Suprapubic skin (tissue), 4 donors: Measurements from ENCODE around the gene COPA. TPM values are rescaled to one million over a fixed set of nuclear protein-coding genes. Genes with fewer than 3 reads are reported as not detected.

Source experiments
- DNase-seq, 2 donors: peaks; one replicate each; pipeline ENCODE4 v3.0.0-alpha.2; 2019; ENCODE audit warnings: low spot score in 2 of 2
- H3K27ac ChIP-seq: fragments of 200-600 bp; sonication (generic); one replicate; pipeline ENCODE4 v1.5.1; 2019
- H3K27me3 ChIP-seq: fragments of 200-600 bp; sonication (generic); one replicate; pipeline ENCODE4 v1.5.1; 2019
- H3K36me3 ChIP-seq: fragments of 200-600 bp; sonication (generic); one replicate; pipeline ENCODE4 v1.5.1; 2019
- H3K4me1 ChIP-seq: fragments of 200-600 bp; sonication (generic); one replicate; pipeline ENCODE4 v1.5.1; 2019
- H3K4me3 ChIP-seq: fragments of 200-600 bp; sonication (generic); one replicate; pipeline ENCODE4 v1.5.1; 2019; ENCODE audit warnings: mild to moderate bottlenecking
- H3K9me3 ChIP-seq: fragments of 200-600 bp; sonication (generic); one replicate; pipeline ENCODE4 v1.5.1; 2019
- EP300 ChIP-seq: sonication (generic); formaldehyde crosslinking; IDR thresholded peaks from one replicate; pipeline ENCODE4 v1.6.1; 2017; ENCODE audit warnings: antibody characterized with exemption
- POLR2A ChIP-seq, 2 donors: fragments of 450-650 bp; IDR thresholded peaks; one replicate each; pipeline ENCODE4 v1.6.1; 2017; ENCODE audit warnings: antibody characterized with exemption in 2 of 2, mild to moderate bottlenecking in 2 of 2, moderate library complexity in 2 of 2
- POLR2AphosphoS5 ChIP-seq, 3 donors: sonication (generic); formaldehyde crosslinking; IDR thresholded peaks; one replicate each; pipeline ENCODE4 v1.6.1; 2017; ENCODE audit warnings: antibody characterized with exemption in 3 of 3
- WGBS: methylation state at CpG from one replicate; pipeline ENCODE4 v1.1.5; 2018; 5-methylcytosine and 5-hydroxymethylcytosine counted together
- total RNA-seq, 4 donors: library from RNA; depleted of rRNA; stranded (reverse); fragments of >200 nt; gene quantifications; one replicate each; pipeline ENCODE4 v1.1.0, GENCODE V29; 2016
- TF ChIP-seq, protein P1 (sequence below), 2 donors: fragments of 200-600 bp in 1 of 2; fragments of 450-650 bp in 1 of 2; sonication (generic) in 1 of 2; IDR thresholded peaks; one replicate each; pipeline ENCODE4 v1.5.1; 2016 to 2019; ENCODE audit warnings: antibody characterized with exemption in 2 of 2, mild to moderate bottlenecking in 1 of 2, moderate library complexity in 1 of 2

COPA gene
- total RNA-seq, 4 donors from 2014 or later, result 62.5 to 92.9 (median 87.2) TPM

DNA sequence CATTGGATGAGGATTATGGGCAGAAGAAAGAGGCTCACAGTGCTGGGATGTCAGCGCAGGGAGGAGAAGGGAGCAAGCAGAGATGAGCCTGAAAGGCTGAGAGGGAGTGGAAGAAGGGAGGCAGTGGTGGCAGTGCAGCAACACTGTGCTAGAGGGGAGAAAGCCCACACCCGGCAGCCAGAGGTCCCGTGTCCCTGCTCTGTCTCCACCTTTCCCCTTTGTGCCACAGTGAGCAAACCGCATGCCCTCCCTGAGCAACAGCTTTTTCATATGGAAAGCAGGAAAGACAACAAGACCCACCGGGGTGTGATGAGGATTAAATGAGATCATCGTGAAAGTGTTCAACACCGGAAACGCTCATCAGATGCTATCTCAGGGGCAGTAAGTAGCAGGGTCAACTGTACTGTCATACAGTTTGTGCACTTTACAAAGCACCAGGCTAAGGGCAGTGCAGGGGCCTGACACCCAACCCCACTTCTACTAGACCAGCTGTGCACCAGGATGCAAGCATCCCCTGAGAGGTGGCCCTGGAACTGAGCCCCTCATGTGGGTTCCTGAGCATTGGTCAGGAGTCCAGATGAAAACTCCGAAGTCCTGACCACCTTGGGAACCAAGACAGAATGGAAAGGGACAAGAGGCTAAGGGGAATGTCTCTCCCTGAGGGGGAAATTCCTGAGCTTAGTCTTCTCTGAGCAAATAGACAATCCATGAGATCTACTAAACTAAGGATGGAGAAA lies 32.9 kb upstream of the COPA start:
- H3K36me3 ChIP-seq, result no peaks in the 10 kb centered on the region
- 33% methylated on average over 9 of the region's 9 CpGs for WGBS
- no peak for TF ChIP-seq POLR2AphosphoS5 (IDR thresholded peaks at IDR 0.05)
- TF ChIP-seq, protein P1, sequence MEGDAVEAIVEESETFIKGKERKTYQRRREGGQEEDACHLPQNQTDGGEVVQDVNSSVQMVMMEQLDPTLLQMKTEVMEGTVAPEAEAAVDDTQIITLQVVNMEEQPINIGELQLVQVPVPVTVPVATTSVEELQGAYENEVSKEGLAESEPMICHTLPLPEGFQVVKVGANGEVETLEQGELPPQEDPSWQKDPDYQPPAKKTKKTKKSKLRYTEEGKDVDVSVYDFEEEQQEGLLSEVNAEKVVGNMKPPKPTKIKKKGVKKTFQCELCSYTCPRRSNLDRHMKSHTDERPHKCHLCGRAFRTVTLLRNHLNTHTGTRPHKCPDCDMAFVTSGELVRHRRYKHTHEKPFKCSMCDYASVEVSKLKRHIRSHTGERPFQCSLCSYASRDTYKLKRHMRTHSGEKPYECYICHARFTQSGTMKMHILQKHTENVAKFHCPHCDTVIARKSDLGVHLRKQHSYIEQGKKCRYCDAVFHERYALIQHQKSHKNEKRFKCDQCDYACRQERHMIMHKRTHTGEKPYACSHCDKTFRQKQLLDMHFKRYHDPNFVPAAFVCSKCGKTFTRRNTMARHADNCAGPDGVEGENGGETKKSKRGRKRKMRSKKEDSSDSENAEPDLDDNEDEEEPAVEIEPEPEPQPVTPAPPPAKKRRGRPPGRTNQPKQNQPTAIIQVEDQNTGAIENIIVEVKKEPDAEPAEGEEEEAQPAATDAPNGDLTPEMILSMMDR (IDR thresholded peaks at IDR 0.05), result no peak
- TF ChIP-seq POLR2A (IDR thresholded peaks at IDR 0.05), result no peak
- no peak for TF ChIP-seq EP300
- H3K4me1 ChIP-seq, result peaks cover 13% of the 10 kb centered on the region
- H3K9me3 ChIP-seq, result no peaks in the 10 kb centered on the region
- H3K27me3 ChIP-seq, result no peaks in the 10 kb centered on the region
- H3K27ac ChIP-seq, result peak overlapping the region; percentile 36
- no peak overlapping the region for H3K4me3 ChIP-seq
- DNase-seq, result no peak

DNA sequence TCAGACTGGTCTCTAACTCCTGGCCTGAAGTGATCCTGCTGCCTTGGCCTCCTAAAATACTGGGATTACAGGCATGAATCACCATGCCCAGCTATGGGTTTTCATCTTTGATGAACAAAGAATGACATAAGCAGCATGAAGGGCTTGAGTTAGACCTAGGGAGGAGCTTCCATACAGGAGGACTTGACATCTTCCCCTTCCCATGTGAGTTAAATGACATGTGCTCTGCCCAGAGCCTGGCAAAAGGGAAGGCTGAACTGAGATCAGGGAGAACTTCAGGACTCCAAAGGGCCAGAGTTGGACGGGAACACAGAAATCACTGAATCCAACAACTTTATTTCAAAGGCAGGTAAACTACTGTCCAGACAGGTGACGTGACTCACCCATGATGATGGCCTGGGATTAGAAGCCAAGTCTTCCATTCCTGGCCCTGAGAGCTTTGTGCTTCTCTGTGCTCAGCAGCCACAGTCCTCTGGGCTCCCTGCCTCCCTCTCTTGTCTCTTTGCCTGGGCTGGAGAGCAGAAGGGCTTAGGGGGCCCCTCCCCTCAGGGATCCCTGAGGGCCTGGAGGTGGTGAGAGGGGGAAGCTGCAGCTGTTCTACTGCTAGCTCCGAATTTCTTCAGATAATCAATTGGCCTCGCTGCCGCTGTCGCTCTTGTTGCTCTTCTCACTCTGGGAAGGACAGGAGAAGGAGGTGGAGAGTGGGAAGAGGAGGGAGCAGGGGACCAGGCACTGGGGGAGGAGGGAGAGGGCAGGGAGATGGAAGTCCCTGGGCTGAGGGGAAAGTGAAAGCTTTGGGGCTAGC lies 31.5 kb upstream of the COPA start:
- Histone ChIP-seq H3K36me3 (no peaks in the 10 kb centered on the region), H3K27ac (peak overlapping the region; percentile 27), H3K27me3 (no peaks in the 10 kb centered on the region), H3K4me1 (peaks cover 13% of the 10 kb centered on the region), H3K4me3 (no peak overlapping the region), H3K9me3 (no peaks in the 10 kb centered on the region)
- TF ChIP-seq EP300 (no peak), POLR2A (IDR thresholded peaks at IDR 0.05) (no peak), POLR2AphosphoS5 (IDR thresholded peaks at IDR 0.05) (no peak)
- TF ChIP-seq, protein P1 (IDR thresholded peaks at IDR 0.05), result no peak
- WGBS, result 64% methylated on average over 6 of the region's 6 CpGs
- no peak for DNase-seq

DNA sequence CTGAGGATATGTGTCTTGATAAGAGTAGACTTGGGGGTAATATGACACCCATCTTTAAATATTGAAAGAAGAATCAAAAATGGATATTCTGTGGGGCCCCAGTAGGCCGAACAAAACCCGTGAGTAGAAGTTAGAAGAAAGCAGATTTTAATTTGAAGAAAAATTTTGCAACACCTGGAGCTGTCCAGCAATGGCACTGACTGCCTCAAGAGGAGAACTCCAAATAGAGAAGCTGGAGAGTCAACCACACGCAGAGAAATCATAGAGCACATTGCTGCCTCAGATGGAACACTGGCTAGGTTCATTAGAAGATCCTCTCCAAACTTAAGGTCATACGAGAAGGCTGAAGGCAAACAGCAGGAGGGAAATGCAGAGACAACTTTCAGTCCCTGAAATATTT lies 30.6 kb upstream of the COPA start:
- Histone ChIP-seq H3K27me3 (no peaks in the 10 kb centered on the region), H3K4me1 (peaks cover 13% of the 10 kb centered on the region), H3K9me3 (no peaks in the 10 kb centered on the region), H3K4me3 (no peak overlapping the region), H3K27ac (no peak overlapping the region), H3K36me3 (no peaks in the 10 kb centered on the region)
- TF ChIP-seq, protein P1 (IDR thresholded peaks at IDR 0.05), result no peak
- no peak for TF ChIP-seq EP300
- TF ChIP-seq POLR2A (IDR thresholded peaks at IDR 0.05), result no peak
- TF ChIP-seq POLR2AphosphoS5 (IDR thresholded peaks at IDR 0.05), result no peak
- no peak for DNase-seq
- 92% methylated on average over 4 of the region's 4 CpGs for whole genome bisulfite sequencing

DNA sequence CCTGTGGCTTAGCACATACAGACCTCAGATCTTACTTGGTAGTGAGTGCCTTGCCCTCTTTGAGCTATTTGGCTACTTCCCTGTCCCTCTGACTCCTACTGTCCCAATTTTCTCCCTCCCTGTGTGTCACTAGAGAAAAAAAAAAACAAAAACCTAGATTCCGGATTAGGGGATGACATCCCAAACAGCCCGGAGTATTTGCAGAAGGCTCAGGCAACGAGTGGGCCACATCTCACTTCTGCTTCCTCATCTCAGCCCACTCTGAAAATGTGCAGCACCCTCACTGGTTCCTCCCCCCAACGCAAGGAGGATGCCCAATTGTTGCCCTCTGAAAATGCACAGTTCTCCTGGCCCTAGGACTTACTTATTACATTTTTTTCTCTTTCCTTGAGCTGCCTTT lies 28.7 kb upstream of the COPA start:
- no peak for DNase-seq
- TF ChIP-seq POLR2A (IDR thresholded peaks at IDR 0.05) (no peak), EP300 (no peak), POLR2AphosphoS5 (IDR thresholded peaks at IDR 0.05) (no peak)
- TF ChIP-seq, protein P1 (IDR thresholded peaks at IDR 0.05), result no peak
- no peaks in the 10 kb centered on the region for H3K27me3 ChIP-seq
- peaks cover 13% of the 10 kb centered on the region for H3K4me1 ChIP-seq
- 86% methylated on average over 4 of the region's 4 CpGs for WGBS
- H3K27ac ChIP-seq, result no peak overlapping the region
- no peak overlapping the region for H3K4me3 ChIP-seq
- H3K9me3 ChIP-seq, result no peaks in the 10 kb centered on the region
- no peaks in the 10 kb centered on the region for H3K36me3 ChIP-seq

DNA sequence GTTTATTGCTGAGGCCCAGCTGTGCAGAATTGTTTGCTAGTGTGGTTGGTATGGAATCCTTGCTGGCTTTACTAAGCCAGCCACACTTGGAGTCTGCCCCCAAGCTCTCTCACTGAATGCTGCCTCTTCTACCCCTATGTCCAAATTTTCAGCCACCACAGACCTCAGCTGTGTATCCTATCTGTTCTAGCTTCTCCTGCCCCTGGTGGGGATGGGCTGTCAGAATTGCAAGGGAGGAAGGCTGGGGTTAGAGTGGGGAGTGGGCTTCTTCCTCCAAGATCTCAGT lies 28.2 kb upstream of the COPA start:
- Histone ChIP-seq H3K27ac (no peak overlapping the region), H3K27me3 (no peaks in the 10 kb centered on the region), H3K4me3 (no peak overlapping the region), H3K36me3 (no peaks in the 10 kb centered on the region), H3K4me1 (peaks cover 10% of the 10 kb centered on the region), H3K9me3 (no peaks in the 10 kb centered on the region)
- DNase-seq, result no peak
- no peak for TF ChIP-seq POLR2AphosphoS5 (IDR thresholded peaks at IDR 0.05)
- no peak for TF ChIP-seq EP300
- TF ChIP-seq POLR2A (IDR thresholded peaks at IDR 0.05), result no peak
- TF ChIP-seq, protein P1 (IDR thresholded peaks at IDR 0.05), result no peak
